H9 (cell line): ENCODE data around the gene GALT. TPM values are rescaled to one million over a fixed set of nuclear protein-coding genes. Genes with fewer than 3 reads are reported as not detected.

Experiments used
- DNase-seq: peaks from one replicate; pipeline ENCODE4 v3.0.0-alpha.2; 2017
- H2AFZ ChIP-seq: one replicate; pipeline ENCODE4 v1.6.1; 2013; ENCODE audit warnings: mild to moderate bottlenecking, low read length, control low read depth, moderate library complexity
- H2AK5ac ChIP-seq: 2 replicates; pipeline ENCODE4 v1.6.1; 2013; ENCODE audit warnings: low read length, control low read depth, mixed read lengths; ENCODE audit not compliant: insufficient read length
- H2BK120ac ChIP-seq: one replicate; pipeline ENCODE4 v1.6.1; 2013; ENCODE audit warnings: low read depth, mild to moderate bottlenecking, low read length, control low read depth, inconsistent platforms; ENCODE audit not compliant: poor library complexity, severe bottlenecking
- H2BK12ac ChIP-seq: 2 replicates; pipeline ENCODE4 v1.6.1; 2013; ENCODE audit warnings: low read length, control low read depth, mixed read lengths, low read depth; ENCODE audit not compliant: insufficient read length
- H2BK15ac ChIP-seq: 2 replicates; pipeline ENCODE4 v1.6.1; 2013; ENCODE audit warnings: low read depth, low read length, control low read depth
- H2BK20ac ChIP-seq: one replicate; pipeline ENCODE4 v1.6.1; 2013; ENCODE audit warnings: low read depth, mild to moderate bottlenecking, low read length, control low read depth, inconsistent platforms; ENCODE audit not compliant: poor library complexity, severe bottlenecking
- H2BK5ac ChIP-seq: 2 replicates; pipeline ENCODE4 v1.6.1; 2013; ENCODE audit warnings: low read length, control low read depth, mixed read lengths; ENCODE audit not compliant: insufficient read length
- H3K14ac ChIP-seq: 2 replicates; pipeline ENCODE4 v1.6.1; 2013; ENCODE audit warnings: low read length, control low read depth; ENCODE audit not compliant: insufficient read depth
- H3K18ac ChIP-seq: 2 replicates; pipeline ENCODE4 v1.6.1; 2013; ENCODE audit warnings: low read depth, mild to moderate bottlenecking, mixed read lengths, low read length, control low read depth; ENCODE audit not compliant: insufficient read length
- H3K23ac ChIP-seq: 2 replicates; pipeline ENCODE4 v1.6.1; 2013; ENCODE audit warnings: low read length, control low read depth, mixed read lengths, low read depth; ENCODE audit not compliant: insufficient read length
- H3K23me2 ChIP-seq: 2 replicates; pipeline ENCODE4 v1.6.1; 2013; ENCODE audit warnings: low read depth, mild to moderate bottlenecking, mixed read lengths, low read length, control low read depth; ENCODE audit not compliant: insufficient read length, poor library complexity, severe bottlenecking
- H3K27ac ChIP-seq: 2 replicates; pipeline ENCODE4 v1.5.1; 2013; ENCODE audit warnings: low read length, control low read depth, mixed read lengths, low read depth; ENCODE audit not compliant: insufficient read length
- H3K27me3 ChIP-seq: 2 replicates; pipeline ENCODE4 v1.6.1; 2013; ENCODE audit warnings: low read length, control low read depth, inconsistent platforms; ENCODE audit not compliant: insufficient read depth
- H3K4ac ChIP-seq: 2 replicates; pipeline ENCODE4 v1.6.1; 2013; ENCODE audit warnings: low read depth, mild to moderate bottlenecking, control low read depth, inconsistent platforms, low read length, moderate library complexity
- H3K4me1 ChIP-seq: 2 replicates; pipeline ENCODE4 v1.6.1; 2013; ENCODE audit warnings: low read length, control low read depth, inconsistent platforms; ENCODE audit not compliant: insufficient read depth
- H3K4me2 ChIP-seq: 2 replicates; pipeline ENCODE4 v1.6.1; 2013; ENCODE audit warnings: low read length, control low read depth, mixed read lengths; ENCODE audit not compliant: insufficient read length, insufficient read depth
- H3K56ac ChIP-seq: 2 replicates; pipeline ENCODE4 v1.6.1; 2013; ENCODE audit warnings: low read depth, mild to moderate bottlenecking, mixed read lengths, low read length, control low read depth; ENCODE audit not compliant: insufficient read length
- H3K79me1 ChIP-seq: 2 replicates; pipeline ENCODE4 v1.6.1; 2013; ENCODE audit warnings: low read depth, mild to moderate bottlenecking, moderate library complexity, low read length, control low read depth, inconsistent platforms; ENCODE audit not compliant: insufficient read depth, poor library complexity, severe bottlenecking
- H3K79me2 ChIP-seq: 2 replicates; pipeline ENCODE4 v1.6.1; 2013; ENCODE audit warnings: low read length, control low read depth, inconsistent platforms; ENCODE audit not compliant: insufficient read depth
- H3K9ac ChIP-seq: 2 replicates; pipeline ENCODE4 v1.6.1; 2013; ENCODE audit warnings: low read length, control low read depth, mixed read lengths; ENCODE audit not compliant: insufficient read length; ENCODE audit errors: extremely low read depth
- H3K9me3 ChIP-seq: one replicate; pipeline ENCODE4 v1.6.1; 2013; ENCODE audit warnings: low read depth, low read length, inconsistent platforms; ENCODE audit not compliant: control insufficient read depth
- H3T11ph ChIP-seq: one replicate; pipeline ENCODE4 v1.6.1; 2013; ENCODE audit warnings: mild to moderate bottlenecking, low read length, control low read depth, inconsistent platforms
- H4K20me1 ChIP-seq: one replicate; pipeline ENCODE4 v1.6.1; 2013; ENCODE audit not compliant: control insufficient read depth, insufficient read length, insufficient read depth
- H4K5ac ChIP-seq: 2 replicates; pipeline ENCODE4 v1.6.1; 2013; ENCODE audit warnings: low read depth, mild to moderate bottlenecking, mixed read lengths, low read length, control low read depth; ENCODE audit not compliant: insufficient read length
- H4K8ac ChIP-seq: replicated peaks from 2 replicates; pipeline ENCODE4 v1.6.1; 2013; ENCODE audit warnings: low read length, control low read depth, mixed read lengths, low read depth; ENCODE audit not compliant: insufficient read length
- H4K91ac ChIP-seq: 2 replicates; pipeline ENCODE4 v1.6.1; 2013; ENCODE audit warnings: low read depth, mild to moderate bottlenecking, moderate library complexity, mixed read lengths, low read length, control low read depth; ENCODE audit not compliant: insufficient read length
- H3K27ac Mint-ChIP-seq, 3 experiments: 2 replicates in 2 of 3; 3 replicates in 1 of 3; pipeline ENCODE4 v1.8.0; 2020 to 2021; ENCODE audit warnings: mixed read lengths in 3 of 3, mild to moderate bottlenecking in 1 of 3, moderate library complexity in 1 of 3
- H3K27me3 Mint-ChIP-seq: 2 replicates; pipeline ENCODE4 v1.8.0; 2021; ENCODE audit warnings: low read depth, mild to moderate bottlenecking, moderate library complexity, mixed read lengths
- H3K36me3 Mint-ChIP-seq, 3 experiments: 2 replicates in 2 of 3; 3 replicates in 1 of 3; pipeline ENCODE4 v1.8.0; 2020 to 2021; ENCODE audit warnings: low read depth in 3 of 3, mixed read lengths in 3 of 3; ENCODE audit not compliant: insufficient read depth in 1 of 3
- H3K4me1 Mint-ChIP-seq, 2 experiments: 2 replicates each; pipeline ENCODE4 v1.8.0; 2020; ENCODE audit warnings: mixed read lengths in 2 of 2
- H3K4me3 Mint-ChIP-seq, 2 experiments: 2 replicates in 1 of 2; 3 replicates in 1 of 2; pipeline ENCODE4 v1.8.0; 2020 to 2021; ENCODE audit warnings: mild to moderate bottlenecking in 2 of 2, mixed read lengths in 2 of 2, moderate library complexity in 1 of 2
- H3K9me3 Mint-ChIP-seq, 2 experiments: 2 replicates in 1 of 2; 3 replicates in 1 of 2; pipeline ENCODE4 v1.8.0; 2020; ENCODE audit warnings: mild to moderate bottlenecking in 2 of 2, mixed read lengths in 2 of 2, moderate library complexity in 1 of 2
- WGBS: extraction: QIAGEN DNeasy Blood & Tissue Kit; methylation state at CpG from one replicate; pipeline ENCODE4 v1.1.7; 2013; ENCODE audit warnings: missing lambda C conversion rate, low lambda C conversion rate, mixed read lengths; ENCODE audit not compliant: insufficient read length; ENCODE audit errors: extremely low coverage; 5-methylcytosine and 5-hydroxymethylcytosine counted together
- total RNA-seq: library from RNA; stranded (reverse); gene quantifications from 2 replicates; pipeline ENCODE4 v1.2.1, GENCODE V29; 2021
- TF ChIP-seq, protein P1 (sequence below): fragments of 200-600 bp; sonication (generic); conservative IDR thresholded peaks from 3 replicates; pipeline ENCODE4 v1.8.0; 2021; ENCODE audit warnings: antibody characterized with exemption, mild to moderate bottlenecking

The GALT gene
- total RNA-seq, 1 experiment from 2014 or later: 41.5 TPM

GRCh38 chr9:34625186-34625486 is 21.3 kb upstream of the GALT start:
- H3K79me1 ChIP-seq: no peaks in the 10 kb centered on the region
- Mint-ChIP-seq H3K27ac (no peak overlapping the region), H3K27me3 (peaks cover 72% of the 10 kb centered on the region), H3K36me3 (no peaks in the 10 kb centered on the region; a peak in 2 of 7 replicates), H3K9me3 (peaks cover 0 to 6% of the 10 kb centered on the region in 2 experiments; a peak in 3 of 5 replicates), H3K4me1 (peaks cover 13 to 32% of the 10 kb centered on the region in 2 experiments), H3K4me3 (no peak overlapping the region)
- DNase-seq: no peak
- no CpG with 5 or more reads among the region's 3 CpGs for WGBS
- no peak overlapping the region for H4K5ac ChIP-seq
- H3K4me1 ChIP-seq: no peaks in the 10 kb centered on the region
- H2AFZ ChIP-seq: no peak overlapping the region
- H3K4ac ChIP-seq: no peak overlapping the region
- H2AK5ac ChIP-seq: no peak overlapping the region
- no peak overlapping the region for H2BK12ac ChIP-seq
- H3K9ac ChIP-seq: no peak overlapping the region
- H4K20me1 ChIP-seq: no peaks in the 10 kb centered on the region
- H3K23me2 ChIP-seq: peaks cover 13% of the 10 kb centered on the region
- H4K8ac ChIP-seq: no peak overlapping the region
- H2BK5ac ChIP-seq: no peak overlapping the region
- no peaks in the 10 kb centered on the region for H3K79me2 ChIP-seq
- no peak overlapping the region for H3K14ac ChIP-seq
- no peak overlapping the region for H4K91ac ChIP-seq
- peaks cover 47% of the 10 kb centered on the region for H3K27me3 ChIP-seq
- no peaks in the 10 kb centered on the region for H3K9me3 ChIP-seq
- no peak overlapping the region for H2BK20ac ChIP-seq
- H3K56ac ChIP-seq: no peak overlapping the region
- no peak overlapping the region for H3K27ac ChIP-seq
- H3K4me2 ChIP-seq: no peak overlapping the region
- H3K23ac ChIP-seq: no peak overlapping the region
- no peak overlapping the region for H3K18ac ChIP-seq
- no peak overlapping the region for H2BK120ac ChIP-seq
- no peak overlapping the region for H2BK15ac ChIP-seq
- H3T11ph ChIP-seq: no peak overlapping the region
- TF ChIP-seq, protein P1, sequence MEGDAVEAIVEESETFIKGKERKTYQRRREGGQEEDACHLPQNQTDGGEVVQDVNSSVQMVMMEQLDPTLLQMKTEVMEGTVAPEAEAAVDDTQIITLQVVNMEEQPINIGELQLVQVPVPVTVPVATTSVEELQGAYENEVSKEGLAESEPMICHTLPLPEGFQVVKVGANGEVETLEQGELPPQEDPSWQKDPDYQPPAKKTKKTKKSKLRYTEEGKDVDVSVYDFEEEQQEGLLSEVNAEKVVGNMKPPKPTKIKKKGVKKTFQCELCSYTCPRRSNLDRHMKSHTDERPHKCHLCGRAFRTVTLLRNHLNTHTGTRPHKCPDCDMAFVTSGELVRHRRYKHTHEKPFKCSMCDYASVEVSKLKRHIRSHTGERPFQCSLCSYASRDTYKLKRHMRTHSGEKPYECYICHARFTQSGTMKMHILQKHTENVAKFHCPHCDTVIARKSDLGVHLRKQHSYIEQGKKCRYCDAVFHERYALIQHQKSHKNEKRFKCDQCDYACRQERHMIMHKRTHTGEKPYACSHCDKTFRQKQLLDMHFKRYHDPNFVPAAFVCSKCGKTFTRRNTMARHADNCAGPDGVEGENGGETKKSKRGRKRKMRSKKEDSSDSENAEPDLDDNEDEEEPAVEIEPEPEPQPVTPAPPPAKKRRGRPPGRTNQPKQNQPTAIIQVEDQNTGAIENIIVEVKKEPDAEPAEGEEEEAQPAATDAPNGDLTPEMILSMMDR: no peak
